SK-N-SH treated with all-trans-retinoic acid at 6 μM for 48 hours (cell line): ENCODE measurements around the gene POLR2E.

Experiments used
- ATAC-seq: fragments of 200-7000 bp; cut with Tn5 transposase; 3 replicates; pipeline ENCODE4 v1.9.1; 2020; ENCODE audit warnings: mild to moderate bottlenecking, moderate library complexity
- ARNTL ChIP-seq: fragments of 450-650 bp; formaldehyde crosslinking; IDR thresholded peaks from 2 replicates; pipeline ENCODE4 v1.5.0; 2020; ENCODE audit warnings: low read depth, mild to moderate bottlenecking, moderate library complexity, borderline replicate concordance
- BACH2 ChIP-seq: fragments of 250-450 bp; sonication (Bioruptor Pico); IDR thresholded peaks from 2 replicates; pipeline ENCODE4 v1.9.0; 2021; ENCODE audit warnings: mild to moderate bottlenecking, borderline replicate concordance
- CSDC2 ChIP-seq: fragments of 250-450 bp; sonication (Bioruptor Pico); IDR thresholded peaks from 2 replicates; pipeline ENCODE4 v1.5.0; 2020; ENCODE audit warnings: mild to moderate bottlenecking, moderate library complexity
- ESRRG ChIP-seq: fragments of 250-450 bp; sonication (Bioruptor Pico); IDR thresholded peaks from 2 replicates; pipeline ENCODE4 v1.6.1; 2021; ENCODE audit warnings: mild to moderate bottlenecking
- GLIS3 ChIP-seq: fragments of 250-450 bp; sonication (Bioruptor Pico); IDR thresholded peaks from 2 replicates; pipeline ENCODE4 v1.5.0; 2020; ENCODE audit warnings: mild to moderate bottlenecking, moderate library complexity
- OSR1 ChIP-seq: fragments of 250-450 bp; sonication (Bioruptor Pico); IDR thresholded peaks from 2 replicates; pipeline ENCODE4 v1.8.0; 2022; ENCODE audit warnings: moderate library complexity, mild to moderate bottlenecking, inconsistent platforms
- PPARA ChIP-seq: fragments of 250-450 bp; sonication (Bioruptor Pico); IDR thresholded peaks from 2 replicates; pipeline ENCODE4 v1.5.0; 2020; ENCODE audit warnings: mild to moderate bottlenecking, borderline replicate concordance
- RARB ChIP-seq: fragments of 250-450 bp; sonication (Bioruptor Pico); IDR thresholded peaks from 2 replicates; pipeline ENCODE4 v1.8.0; 2021; ENCODE audit warnings: mild to moderate bottlenecking, moderate library complexity
- SNAI2 ChIP-seq: fragments of 250-450 bp; sonication (Bioruptor Pico); IDR thresholded peaks from 2 replicates; pipeline ENCODE4 v1.5.0; 2020; ENCODE audit warnings: mild to moderate bottlenecking, moderate library complexity
- TCF4 ChIP-seq: fragments of 250-450 bp; sonication (Bioruptor Pico); IDR thresholded peaks from 2 replicates; pipeline ENCODE4 v1.8.0; 2021; ENCODE audit warnings: mild to moderate bottlenecking, moderate library complexity, borderline replicate concordance
- TOX ChIP-seq: fragments of 250-450 bp; sonication (Bioruptor Pico); IDR thresholded peaks from 2 replicates; pipeline ENCODE4 v1.8.0; 2021; ENCODE audit warnings: mild to moderate bottlenecking, moderate library complexity, borderline replicate concordance
- ZC3H10 ChIP-seq: fragments of 250-450 bp; sonication (Bioruptor Pico); IDR thresholded peaks from 2 replicates; pipeline ENCODE4 v1.5.1; 2021; ENCODE audit warnings: mild to moderate bottlenecking, moderate library complexity
- ZFP3 ChIP-seq: fragments of 250-450 bp; sonication (Bioruptor Pico); IDR thresholded peaks from 2 replicates; pipeline ENCODE4 v1.5.0; 2020; ENCODE audit warnings: mild to moderate bottlenecking, moderate library complexity
- ZFP30 ChIP-seq: fragments of 450-650 bp; formaldehyde crosslinking; IDR thresholded peaks from 2 replicates; pipeline ENCODE4 v1.5.0; 2022; ENCODE audit warnings: mild to moderate bottlenecking, moderate library complexity
- ZNF565 ChIP-seq: fragments of 450-650 bp; formaldehyde crosslinking; conservative IDR thresholded peaks from 2 replicates; pipeline ENCODE4 v1.5.0; 2020; ENCODE audit warnings: low read depth, mild to moderate bottlenecking, moderate library complexity
- ZNF70 ChIP-seq: fragments of 450-650 bp; formaldehyde crosslinking; IDR thresholded peaks from 2 replicates; pipeline ENCODE4 v1.5.0; 2020; ENCODE audit warnings: mild to moderate bottlenecking, moderate library complexity
- ZNF8 ChIP-seq: fragments of 450-650 bp; formaldehyde crosslinking; IDR thresholded peaks from 2 replicates; pipeline ENCODE4 v1.5.0; 2020; ENCODE audit warnings: mild to moderate bottlenecking, moderate library complexity
- TF ChIP-seq, protein P1 (sequence below): fragments of 250-450 bp; sonication (Bioruptor Pico); IDR thresholded peaks from 2 replicates; pipeline ENCODE4 v1.8.0; 2021; ENCODE audit warnings: low read depth, mild to moderate bottlenecking, moderate library complexity, borderline replicate concordance
- TF ChIP-seq, protein P2 (sequence below): fragments of 250-450 bp; sonication (Bioruptor Pico); IDR thresholded peaks from 2 replicates; pipeline ENCODE4 v1.5.1; 2021; ENCODE audit warnings: mild to moderate bottlenecking, moderate library complexity
- TF ChIP-seq, protein P3 (sequence below): fragments of 250-450 bp; sonication (Bioruptor Pico); IDR thresholded peaks from 2 replicates; pipeline ENCODE4 v1.8.0; 2020; ENCODE audit warnings: mild to moderate bottlenecking, moderate library complexity, borderline replicate concordance
- TF ChIP-seq, protein P4 (sequence below): fragments of 250-450 bp; sonication (Bioruptor Pico); IDR thresholded peaks from 2 replicates; pipeline ENCODE4 v1.5.1; 2020; ENCODE audit warnings: low read depth, mild to moderate bottlenecking, moderate library complexity

Gene POLR2E

DNA sequence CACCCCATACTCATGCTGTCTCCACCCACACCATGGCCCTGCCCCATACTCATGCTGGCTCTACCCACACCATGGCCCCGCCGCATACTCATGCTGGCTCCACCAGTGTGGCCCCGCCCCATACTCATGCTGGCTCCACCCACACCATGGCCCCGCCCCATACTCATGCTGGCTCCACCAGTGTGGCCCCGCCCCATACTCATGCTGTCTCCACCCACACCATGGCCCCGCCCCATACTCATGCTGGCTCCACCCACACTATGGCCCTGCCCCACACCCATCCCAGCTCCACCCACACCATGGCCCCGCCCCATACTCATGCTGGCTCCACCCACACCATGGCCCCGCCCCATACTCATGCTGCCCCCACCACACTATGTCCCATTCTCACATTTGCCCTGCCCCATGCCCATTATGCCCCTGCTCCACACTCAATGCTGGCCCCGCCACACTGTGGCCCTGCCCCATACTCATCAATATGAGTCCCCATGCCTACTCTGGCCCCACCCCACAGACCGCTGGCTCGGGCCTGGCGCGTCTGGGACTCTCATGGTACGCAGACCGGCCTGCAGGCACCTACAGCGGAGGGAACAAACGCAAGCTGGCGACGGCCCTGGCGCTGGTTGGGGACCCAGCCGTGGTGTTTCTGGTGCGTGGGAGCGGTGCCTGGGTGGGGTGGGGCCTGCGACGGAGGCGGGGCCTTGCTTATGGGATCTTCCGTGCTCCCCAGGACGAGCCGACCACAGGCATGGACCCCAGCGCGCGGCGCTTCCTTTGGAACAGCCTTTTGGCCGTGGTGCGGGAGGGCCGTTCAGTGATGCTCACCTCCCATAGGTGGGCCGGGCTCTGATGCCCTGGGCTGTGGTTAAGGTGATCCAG is 31.9 kb downstream of the POLR2E start (continued):
- TF ChIP-seq ZFP3 (CRISPR knock-in tag), result no peak
- no peak for TF ChIP-seq ZNF70 (CRISPR knock-in tag)
- TF ChIP-seq GLIS3 (CRISPR knock-in tag), result no peak
- no peak for TF ChIP-seq ESRRG (CRISPR knock-in tag)
- TF ChIP-seq ZNF8 (CRISPR knock-in tag), result no peak
- TF ChIP-seq ZC3H10, result no peak

DNA sequence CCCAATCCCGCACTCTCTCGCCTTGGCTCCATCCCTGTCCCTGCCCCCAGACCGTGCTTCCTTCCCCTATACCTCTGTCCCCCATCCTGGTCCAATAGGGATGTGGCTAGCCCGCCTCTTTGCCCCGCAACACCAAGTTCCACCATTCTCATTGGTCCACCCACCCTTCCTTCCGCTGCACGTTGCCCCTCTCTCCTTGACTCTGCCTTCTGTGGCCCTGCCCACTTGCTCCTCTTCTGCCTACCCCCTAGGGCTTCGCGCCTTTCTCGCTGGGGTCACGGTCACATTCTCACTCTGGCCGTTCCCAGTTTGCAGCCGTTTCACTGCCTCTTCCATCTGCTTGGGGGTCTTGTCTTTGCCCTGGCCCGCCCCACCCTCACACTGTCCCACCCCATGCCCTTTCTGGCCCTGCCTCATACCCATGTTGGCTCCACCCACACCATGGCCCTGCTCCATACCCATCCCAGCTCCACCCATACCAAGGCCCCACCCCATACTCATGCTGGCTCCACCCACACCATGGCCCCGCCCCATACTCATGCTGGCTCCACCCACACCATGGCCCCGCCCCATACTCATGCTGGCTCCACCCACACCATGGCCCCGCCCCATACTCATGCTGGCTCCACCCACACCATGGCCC is 32.7 kb downstream of the POLR2E start:
- no peak for TF ChIP-seq BACH2 (CRISPR knock-in tag)
- TF ChIP-seq ARNTL (CRISPR knock-in tag), result no peak
- TF ChIP-seq ZFP3 (CRISPR knock-in tag), result no peak
- no peak for TF ChIP-seq OSR1 (CRISPR knock-in tag)
- no peak for TF ChIP-seq ZC3H10
- TF ChIP-seq, protein P1, sequence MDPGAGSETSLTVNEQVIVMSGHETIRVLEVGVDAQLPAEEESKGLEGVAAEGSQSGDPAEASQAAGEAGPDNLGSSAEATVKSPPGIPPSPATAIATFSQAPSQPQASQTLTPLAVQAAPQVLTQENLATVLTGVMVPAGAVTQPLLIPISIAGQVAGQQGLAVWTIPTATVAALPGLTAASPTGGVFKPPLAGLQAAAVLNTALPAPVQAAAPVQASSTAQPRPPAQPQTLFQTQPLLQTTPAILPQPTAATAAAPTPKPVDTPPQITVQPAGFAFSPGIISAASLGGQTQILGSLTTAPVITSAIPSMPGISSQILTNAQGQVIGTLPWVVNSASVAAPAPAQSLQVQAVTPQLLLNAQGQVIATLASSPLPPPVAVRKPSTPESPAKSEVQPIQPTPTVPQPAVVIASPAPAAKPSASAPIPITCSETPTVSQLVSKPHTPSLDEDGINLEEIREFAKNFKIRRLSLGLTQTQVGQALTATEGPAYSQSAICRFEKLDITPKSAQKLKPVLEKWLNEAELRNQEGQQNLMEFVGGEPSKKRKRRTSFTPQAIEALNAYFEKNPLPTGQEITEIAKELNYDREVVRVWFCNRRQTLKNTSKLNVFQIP (CRISPR knock-in tag), result no peak
- no peak for ATAC-seq

DNA sequence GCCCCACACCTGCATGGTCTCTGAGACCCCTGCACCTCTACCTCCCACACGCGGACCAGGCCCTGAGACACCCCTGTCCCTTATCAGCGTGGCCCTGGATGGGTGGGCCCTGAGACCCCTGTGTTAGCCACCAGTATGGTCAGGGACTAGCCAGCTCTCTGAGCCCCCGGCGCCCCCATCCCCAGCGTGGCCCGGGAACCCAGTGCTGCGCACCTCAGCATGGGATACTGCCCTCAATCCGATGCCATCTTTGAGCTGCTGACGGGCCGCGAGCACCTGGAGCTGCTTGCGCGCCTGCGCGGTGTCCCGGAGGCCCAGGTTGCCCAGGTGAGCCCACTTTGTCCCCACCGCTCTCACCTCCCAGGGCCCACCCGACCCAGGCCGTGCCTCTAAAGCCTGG is 33.2 kb downstream of the POLR2E start:
- ATAC-seq, result no peak
- TF ChIP-seq, protein P2, sequence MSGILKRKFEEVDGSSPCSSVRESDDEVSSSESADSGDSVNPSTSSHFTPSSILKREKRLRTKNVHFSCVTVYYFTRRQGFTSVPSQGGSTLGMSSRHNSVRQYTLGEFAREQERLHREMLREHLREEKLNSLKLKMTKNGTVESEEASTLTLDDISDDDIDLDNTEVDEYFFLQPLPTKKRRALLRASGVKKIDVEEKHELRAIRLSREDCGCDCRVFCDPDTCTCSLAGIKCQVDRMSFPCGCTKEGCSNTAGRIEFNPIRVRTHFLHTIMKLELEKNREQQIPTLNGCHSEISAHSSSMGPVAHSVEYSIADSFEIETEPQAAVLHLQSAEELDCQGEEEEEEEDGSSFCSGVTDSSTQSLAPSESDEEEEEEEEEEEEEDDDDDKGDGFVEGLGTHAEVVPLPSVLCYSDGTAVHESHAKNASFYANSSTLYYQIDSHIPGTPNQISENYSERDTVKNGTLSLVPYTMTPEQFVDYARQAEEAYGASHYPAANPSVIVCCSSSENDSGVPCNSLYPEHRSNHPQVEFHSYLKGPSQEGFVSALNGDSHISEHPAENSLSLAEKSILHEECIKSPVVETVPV (CRISPR knock-in tag), result no peak
- TF ChIP-seq GLIS3 (CRISPR knock-in tag), result no peak
- TF ChIP-seq ZNF8 (CRISPR knock-in tag), result no peak
- TF ChIP-seq ZNF565 (CRISPR knock-in tag), result no peak
- no peak for TF ChIP-seq BACH2 (CRISPR knock-in tag)
- TF ChIP-seq OSR1 (CRISPR knock-in tag), result no peak
- TF ChIP-seq ZC3H10, result no peak
- no peak for TF ChIP-seq PPARA (CRISPR knock-in tag)
- TF ChIP-seq TOX (CRISPR knock-in tag), result no peak
- TF ChIP-seq RARB (CRISPR knock-in tag), result no peak

DNA sequence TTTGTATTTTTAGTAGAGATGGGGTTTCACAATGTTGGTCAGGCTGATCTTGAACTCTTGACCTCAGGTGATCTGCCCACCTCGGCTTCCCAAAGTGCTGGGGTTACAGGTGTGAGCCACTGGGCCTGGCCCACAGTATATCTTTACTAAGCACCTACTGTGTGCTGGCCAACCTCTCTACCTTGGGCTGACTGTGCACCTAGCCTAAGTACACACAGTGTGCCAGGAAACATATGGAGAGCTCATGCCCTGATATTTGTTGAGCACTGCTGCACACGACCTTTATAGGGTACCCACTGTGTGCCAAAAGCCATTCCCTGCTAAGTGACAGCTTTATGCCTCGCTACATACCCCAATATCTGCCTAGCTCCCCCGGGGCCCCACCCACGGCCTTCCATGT is 34.5 kb downstream of the POLR2E start:
- ATAC-seq, result no peak
- TF ChIP-seq CSDC2 (CRISPR knock-in tag) (no peak), ZFP30 (CRISPR knock-in tag) (no peak), PPARA (CRISPR knock-in tag) (no peak), SNAI2 (CRISPR knock-in tag) (no peak), RARB (CRISPR knock-in tag) (no peak), ZFP3 (CRISPR knock-in tag) (no peak), ZC3H10 (no peak), TCF4 (CRISPR knock-in tag) (no peak), TOX (CRISPR knock-in tag) (no peak), OSR1 (CRISPR knock-in tag) (no peak)
- TF ChIP-seq, protein P3, sequence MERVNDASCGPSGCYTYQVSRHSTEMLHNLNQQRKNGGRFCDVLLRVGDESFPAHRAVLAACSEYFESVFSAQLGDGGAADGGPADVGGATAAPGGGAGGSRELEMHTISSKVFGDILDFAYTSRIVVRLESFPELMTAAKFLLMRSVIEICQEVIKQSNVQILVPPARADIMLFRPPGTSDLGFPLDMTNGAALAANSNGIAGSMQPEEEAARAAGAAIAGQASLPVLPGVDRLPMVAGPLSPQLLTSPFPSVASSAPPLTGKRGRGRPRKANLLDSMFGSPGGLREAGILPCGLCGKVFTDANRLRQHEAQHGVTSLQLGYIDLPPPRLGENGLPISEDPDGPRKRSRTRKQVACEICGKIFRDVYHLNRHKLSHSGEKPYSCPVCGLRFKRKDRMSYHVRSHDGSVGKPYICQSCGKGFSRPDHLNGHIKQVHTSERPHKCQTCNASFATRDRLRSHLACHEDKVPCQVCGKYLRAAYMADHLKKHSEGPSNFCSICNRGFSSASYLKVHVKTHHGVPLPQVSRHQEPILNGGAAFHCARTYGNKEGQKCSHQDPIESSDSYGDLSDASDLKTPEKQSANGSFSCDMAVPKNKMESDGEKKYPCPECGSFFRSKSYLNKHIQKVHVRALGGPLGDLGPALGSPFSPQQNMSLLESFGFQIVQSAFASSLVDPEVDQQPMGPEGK, result no peak
- TF ChIP-seq, protein P4, sequence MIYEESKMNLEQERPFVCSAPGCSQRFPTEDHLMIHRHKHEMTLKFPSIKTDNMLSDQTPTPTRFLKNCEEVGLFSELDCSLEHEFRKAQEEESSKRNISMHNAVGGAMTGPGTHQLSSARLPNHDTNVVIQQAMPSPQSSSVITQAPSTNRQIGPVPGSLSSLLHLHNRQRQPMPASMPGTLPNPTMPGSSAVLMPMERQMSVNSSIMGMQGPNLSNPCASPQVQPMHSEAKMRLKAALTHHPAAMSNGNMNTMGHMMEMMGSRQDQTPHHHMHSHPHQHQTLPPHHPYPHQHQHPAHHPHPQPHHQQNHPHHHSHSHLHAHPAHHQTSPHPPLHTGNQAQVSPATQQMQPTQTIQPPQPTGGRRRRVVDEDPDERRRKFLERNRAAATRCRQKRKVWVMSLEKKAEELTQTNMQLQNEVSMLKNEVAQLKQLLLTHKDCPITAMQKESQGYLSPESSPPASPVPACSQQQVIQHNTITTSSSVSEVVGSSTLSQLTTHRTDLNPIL (CRISPR knock-in tag), result no peak
